CD4-positive, alpha-beta T cell treated with Interleukin-6 at 100 ng/mL for 8 hours (primary cell): ENCODE data around the gene SPACA9.

Source experiments
- DNase-seq: peaks from one replicate; pipeline ENCODE4 v3.0.0-alpha.2; 2020; ENCODE audit warnings: mixed read lengths, low spot score

Gene SPACA9

GRCh38 chr9:132878695-132879456 is at the start of gene SPACA9:
SPACA9 (plus strand) TSS chr9:132878898; CDS start chr9:132883948, 5,050 bp downstream.
- DNase-seq, result no peak

DNA sequence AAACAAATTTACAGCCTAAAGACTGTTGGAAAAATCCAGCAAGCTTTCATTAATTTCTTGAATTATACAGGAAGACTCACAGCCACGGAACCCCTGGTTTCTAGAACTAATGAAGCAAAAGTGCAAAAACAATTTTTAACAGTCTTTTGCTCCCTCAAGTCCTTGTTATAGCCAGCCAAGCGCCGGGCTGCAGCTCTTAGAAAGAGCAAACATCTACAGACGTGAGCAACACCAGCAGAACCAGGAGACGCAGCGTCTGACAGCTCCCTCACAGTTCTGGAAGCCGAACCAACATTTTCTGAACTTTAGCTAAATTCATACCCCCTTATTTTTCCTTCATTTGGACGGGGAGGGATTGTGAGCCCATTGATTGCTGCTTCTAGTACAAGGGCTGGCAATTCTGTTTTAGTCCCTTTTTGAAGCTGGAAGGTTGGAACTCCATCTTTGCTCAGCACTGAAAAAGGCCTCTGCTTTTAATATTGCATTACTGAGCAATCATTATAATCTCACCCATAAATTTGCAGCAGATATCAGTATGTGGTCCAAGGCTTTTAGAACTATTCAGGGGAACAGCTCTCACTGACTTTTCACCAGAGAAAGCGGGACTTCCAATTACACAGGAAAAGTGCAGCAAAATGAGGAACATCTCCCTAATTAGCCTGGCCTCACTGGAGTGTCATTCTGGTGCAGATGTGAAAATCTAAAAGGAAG is 46.4 kb upstream of the SPACA9 start:
- no peak for DNase-seq

DNA sequence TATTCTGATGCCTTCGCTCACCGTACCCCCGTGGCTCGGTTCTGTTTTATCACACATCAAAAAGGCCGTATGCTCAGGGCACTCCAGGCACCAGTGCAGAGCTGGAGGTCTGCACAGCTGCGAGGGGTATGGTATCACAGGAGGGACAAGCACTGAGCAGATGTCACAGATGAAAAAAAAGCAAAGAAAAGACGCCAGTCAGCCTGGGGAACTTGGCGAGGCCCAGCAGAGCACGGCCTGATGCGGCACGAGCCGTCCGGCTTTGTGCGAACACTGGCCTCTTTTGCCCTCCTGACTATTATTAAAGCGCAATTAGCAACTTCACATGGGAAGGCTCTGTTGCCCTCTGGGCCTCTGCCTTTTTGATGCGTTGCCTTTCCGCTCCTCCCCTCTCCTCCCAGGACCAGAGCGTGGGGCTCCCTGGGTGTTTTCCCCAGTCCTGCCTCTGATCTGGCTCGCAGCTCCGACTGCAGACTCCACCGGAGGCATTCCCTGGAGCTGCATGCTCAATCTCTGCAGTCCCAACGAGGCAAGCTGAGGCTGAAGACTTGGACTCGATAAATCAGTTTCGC is 45.1 kb upstream of the SPACA9 start:
- DNase-seq, result no peak

DNA sequence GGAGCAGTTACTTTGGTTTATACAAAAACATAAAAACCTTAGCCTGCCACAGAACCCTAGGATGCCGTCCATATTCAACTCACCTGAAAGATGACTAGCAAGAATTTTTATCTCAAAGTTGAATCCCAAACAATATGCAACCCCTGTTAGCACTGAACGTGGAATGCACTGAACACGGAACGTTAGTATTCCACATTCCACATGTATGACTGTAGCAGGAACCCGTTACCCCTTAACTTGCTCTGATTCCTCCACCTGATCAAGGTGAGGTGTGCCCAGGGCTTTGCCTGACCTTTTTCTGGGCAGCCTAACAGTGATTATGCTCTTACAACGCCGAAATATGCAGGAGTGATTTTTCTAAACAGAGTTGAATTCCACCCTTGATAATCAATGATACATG is 44.4 kb upstream of the SPACA9 start:
- DNase-seq, result no peak

GRCh38 chr9:132837501-132838286 is 41.0 kb upstream of the SPACA9 start:
- DNase-seq, result no peak

DNA sequence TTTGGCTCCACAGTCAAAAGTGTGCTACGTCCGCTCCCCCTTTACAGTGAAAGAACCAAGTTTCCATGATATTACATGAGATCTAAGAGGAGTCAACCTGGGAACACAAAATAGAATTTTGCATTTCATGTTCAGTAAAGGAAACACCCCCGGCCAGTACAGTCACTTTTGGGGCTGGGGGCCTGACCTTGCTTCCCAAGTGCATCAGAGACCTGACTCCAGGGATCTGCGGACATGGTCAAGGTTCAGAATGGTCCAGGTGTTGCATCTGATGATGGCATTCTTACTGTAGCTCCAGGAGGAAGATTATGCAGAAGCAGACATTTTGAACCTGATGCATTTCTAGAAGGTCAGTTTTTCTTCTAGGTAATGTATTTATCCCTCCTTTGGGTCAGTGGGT is 40.4 kb upstream of the SPACA9 start:
- DNase-seq, result no peak

DNA sequence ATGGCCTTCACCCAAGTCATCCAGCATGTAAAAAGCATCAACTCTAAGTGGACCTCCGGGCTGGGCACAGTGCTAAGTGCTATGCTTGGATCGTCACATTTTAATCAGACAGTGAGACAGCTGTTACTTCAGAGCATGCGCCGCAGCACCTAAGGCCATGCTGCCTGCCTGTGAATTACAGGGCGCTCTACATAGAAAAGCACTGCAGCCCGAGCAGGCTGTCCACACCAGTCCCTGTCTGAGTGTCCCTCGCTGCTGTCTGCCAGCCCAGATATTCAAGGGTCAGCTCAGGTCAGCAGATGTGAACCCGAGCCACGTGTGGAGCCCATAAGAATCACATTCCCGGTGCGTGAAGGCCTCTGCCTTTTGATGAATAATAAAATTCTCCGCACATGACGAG is 37.7 kb upstream of the SPACA9 start:
- DNase-seq, result no peak

GRCh38 chr9:132842124-132843044 is 36.3 kb upstream of the SPACA9 start:
- DNase-seq, result no peak

GRCh38 chr9:132846109-132846917 is 32.4 kb upstream of the SPACA9 start:
- DNase-seq, result no peak

GRCh38 chr9:132846918-132847515 is 31.7 kb upstream of the SPACA9 start:
- DNase-seq, result no peak

- no peak for DNase-seq
Observed at GRCh38 chr9:132849185-132849706, 29.5 kb upstream of the SPACA9 start.

DNA sequence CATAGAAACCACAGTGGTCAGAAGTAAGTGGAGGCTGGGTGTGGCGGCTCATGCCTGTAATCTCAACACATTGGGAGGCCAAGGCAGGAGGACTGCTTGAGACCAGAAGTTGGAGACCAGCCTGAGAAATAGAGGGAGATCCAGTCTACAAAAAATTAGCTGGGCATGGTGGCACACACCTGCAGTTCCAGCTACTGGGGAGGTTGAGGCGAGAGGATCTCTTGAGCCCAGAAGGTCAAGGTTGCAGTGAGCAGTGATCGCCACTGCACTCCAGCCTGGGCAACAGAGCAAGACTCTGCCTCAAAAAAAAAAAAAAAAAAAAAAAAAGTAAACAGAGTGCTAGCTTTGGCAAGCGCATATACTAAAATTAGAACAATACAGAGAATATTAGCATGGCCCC is 25.2 kb upstream of the SPACA9 start:
- DNase-seq, result no peak

DNA sequence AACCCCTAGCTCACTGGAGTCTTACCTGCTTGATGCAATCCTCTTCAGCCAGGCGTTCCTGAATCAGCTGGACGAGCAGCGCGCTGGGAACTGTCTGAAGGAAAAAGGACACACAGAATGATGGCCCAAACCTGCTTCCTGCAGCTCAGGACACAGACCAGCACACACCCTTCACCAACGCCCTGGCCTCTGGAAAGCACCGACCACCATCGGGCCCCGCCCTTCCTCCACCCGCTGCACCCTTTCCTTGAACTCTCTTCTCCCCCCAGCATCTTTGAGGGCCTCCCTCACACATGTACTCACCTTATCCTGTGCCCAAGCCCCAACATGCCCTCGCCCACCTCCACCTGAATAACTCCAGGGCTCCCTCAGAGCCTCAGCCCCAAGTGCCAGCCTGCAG is 23.9 kb upstream of the SPACA9 start:
- no peak for DNase-seq

DNA sequence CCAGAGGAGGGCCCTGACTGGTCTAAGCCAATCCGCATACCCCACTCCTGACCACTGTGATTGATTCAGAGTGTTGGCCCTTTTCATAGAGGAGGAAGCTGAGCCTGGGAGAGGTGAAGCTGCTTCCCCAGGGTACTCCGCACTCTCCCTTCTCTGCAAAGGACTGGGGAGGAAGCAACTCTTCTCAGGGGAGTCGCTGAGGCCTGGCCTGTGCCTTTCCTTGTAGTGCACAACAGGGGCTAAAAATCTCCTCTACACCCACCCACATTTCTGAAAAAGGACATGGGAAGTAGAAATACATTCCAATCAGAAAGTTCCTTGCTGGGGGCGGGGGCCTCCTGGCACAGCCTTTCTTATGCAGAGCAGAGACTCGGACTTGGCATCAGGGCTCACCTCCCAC is 22.8 kb upstream of the SPACA9 start:
- no peak for DNase-seq

DNA sequence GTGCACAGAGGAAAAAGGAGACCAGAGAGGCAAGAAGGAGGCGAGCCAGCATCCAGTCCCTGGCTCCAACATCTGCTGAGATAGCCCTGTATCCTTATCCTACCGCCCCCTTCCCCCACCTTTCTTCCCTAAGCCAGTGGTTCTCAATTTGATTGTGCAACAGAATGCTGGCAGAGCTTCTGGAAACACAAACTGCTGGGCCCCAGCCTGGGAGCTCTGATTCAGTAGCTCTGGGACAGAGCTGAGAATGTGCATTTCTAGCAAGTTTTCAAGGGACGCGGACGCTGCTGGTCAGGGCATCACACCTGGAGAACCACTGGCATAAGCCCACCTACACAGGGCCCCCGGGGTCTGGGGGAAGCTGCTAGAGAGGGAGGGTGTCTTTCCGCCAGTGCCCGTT is 21.7 kb upstream of the SPACA9 start:
- DNase-seq, result no peak

DNA sequence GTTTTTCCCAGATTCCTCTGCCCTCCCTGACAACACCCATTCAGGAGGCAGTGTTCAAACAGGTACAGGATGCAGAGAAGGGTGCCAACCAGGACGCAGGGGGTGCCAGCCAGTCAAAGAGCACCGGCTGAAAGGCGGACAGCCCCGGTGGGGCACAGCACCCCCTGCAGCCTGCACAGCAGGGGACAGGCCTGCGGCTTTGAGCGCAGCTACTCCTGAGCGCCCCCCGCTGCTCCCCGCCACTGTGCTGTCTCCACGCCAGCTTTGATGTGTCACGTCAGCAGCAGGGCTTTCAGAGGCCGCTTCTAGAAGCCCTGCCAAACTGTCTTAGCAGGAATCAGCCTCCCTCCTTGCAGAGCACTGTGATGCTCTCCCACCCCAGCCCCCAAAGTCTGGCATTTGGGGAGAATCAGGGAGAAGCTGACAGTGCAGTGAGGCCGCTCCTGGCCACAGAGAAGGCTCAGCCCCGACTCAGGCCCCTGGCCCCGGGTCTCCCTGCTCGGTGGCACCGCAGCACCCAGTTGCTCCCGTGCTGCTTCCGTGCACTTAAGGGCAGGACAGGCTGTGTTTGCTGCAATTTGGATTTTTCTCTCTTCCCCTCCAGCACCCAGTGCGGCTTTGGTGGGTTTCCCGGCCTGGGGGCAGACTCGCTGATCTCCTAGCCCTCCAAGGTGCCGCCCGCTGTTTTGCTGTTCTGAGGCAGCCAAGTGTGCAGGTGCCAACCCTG is 20.9 kb upstream of the SPACA9 start:
- DNase-seq, result no peak

DNA sequence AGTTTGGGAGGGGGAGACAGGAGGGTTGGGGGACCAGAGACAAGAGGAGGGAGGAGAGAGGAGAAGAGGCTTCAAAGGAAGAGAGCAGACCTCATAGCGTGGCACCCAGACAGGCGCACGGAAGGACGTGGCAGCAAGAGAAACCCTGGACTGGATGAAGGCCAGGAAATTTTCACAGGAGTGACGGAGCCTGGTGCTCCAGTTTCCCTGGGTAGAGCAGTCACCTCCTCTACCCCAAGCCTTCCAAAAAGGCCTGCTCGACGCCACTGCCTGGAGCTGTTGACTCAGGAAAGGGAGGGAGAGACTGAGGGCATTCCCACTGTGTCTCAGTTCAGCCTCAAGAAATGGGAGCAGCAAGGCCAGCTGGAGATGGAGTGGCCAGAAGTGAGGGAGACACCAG is 19.9 kb upstream of the SPACA9 start:
- DNase-seq, result no peak

DNA sequence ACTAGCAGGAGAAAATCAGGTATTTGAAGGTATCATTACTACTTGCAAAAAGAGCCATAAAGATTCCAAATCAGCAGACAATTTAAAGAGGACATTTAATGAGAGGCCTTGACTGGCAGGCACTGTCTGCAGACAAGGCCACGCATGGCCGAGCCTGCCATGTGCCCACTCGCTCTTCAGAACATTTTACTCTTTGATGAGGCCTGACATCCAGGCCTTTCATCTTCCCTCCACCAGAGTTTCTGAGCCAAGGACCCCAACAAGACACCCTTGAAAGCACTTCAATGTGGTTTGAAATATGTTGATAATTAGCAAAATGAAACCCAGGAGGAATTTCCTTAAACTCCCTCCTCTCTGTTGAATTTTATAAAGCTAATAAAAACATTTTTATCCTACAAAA is 17.0 kb upstream of the SPACA9 start:
- DNase-seq, result no peak

DNA sequence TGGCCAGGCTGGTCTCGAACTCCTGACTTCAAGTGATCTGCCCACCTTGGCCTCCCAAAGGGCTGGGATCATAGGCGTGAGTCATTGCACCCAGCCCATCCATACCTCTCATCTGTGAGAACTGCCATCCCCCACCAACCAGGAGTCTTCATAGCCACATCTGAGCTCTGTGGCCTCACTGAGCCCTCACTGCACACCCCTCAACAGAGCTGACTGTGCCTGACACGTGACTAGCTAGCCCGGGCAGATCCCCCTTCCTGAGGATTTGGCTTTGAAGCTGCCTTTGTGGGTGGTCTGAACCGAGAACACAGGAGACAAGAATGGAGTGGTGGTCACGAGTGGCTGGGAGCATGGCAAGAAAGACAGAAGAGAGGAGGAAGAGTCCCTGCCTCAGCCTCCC is 16.2 kb upstream of the SPACA9 start:
- DNase-seq, result no peak
